GM18520 (cell line): ENCODE measurements around the gene TEKT2.

Source experiments
- ATAC-seq: cut with Tn5 transposase; IDR thresholded peaks from one replicate; pipeline ENCODE4 v1.9.1; 2021; ENCODE audit not compliant: unreplicated experiment

The TEKT2 gene

DNA sequence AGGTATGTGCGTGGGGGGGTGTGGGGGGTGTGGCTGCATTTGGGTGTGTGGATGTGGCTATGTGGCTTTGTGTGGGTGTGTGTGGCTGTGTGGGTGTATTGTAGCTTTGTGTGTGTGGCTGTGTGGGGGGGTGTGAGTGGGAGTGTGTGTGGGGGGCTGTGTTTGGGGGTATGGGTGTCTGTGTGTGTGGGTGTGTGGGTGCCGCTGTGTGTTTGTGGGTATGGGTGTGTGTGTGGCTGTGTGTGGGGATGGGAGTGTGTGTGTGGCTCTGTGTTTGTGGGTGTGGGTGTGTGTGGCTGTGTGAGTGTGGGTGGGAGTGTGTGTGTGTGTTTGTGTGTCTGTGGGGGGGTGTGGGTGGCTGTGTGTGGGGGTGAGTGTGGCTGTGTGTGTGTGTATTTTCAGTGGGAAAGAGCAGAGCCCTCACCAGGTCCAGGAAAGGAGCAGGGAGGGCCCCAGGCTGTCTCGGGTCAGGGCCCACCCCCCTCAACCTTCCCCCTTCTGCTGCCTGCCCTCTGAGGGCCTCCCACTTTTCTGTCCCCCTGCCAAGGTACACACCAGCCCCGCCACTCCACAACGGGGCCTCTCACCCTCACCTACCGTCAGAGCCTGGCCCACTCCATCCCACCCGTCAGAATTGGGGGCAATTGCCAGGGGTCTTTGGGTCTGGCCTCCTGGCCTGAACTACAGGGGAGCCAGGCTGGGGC lies 43.1 kb downstream of the TEKT2 start:
- no peak for ATAC-seq

DNA sequence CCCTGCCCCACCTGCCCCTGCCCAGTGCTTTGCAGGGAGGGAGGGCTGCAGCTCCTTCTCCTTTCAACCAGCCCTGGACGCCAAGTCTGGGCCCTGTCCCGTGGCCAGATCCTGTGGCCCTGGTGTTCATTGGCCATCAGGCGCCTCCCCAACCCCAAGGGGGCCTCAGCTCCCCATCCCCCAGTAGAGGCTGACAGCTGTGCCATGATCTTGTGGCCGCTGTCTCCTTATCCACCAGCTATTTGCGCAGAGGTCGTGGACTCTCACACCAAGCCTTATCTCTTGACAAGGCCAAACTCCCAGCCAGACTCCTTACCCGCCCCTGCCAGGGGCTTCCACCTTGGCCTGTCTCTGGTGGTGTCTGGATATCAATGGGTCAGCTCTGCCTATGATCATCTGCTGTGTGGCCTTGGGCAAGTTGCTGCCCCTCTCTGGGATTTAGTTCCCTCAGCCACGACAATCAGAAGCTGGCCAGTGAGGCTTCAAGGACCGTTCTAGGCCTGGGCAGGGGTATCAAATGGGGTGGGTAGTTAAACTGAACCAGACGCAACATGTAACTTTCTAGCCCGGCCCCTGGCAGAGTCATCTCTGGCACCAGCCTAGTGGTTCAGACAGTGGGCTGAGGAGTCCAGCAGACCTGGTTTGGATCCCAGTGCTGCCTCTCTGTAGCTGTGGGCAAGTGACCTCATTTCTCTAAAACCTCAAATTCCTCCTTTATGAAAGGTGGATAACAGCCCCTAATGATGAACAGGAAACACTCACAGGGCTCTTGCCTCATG lies 44.4 kb downstream of the TEKT2 start:
- no peak for ATAC-seq

DNA sequence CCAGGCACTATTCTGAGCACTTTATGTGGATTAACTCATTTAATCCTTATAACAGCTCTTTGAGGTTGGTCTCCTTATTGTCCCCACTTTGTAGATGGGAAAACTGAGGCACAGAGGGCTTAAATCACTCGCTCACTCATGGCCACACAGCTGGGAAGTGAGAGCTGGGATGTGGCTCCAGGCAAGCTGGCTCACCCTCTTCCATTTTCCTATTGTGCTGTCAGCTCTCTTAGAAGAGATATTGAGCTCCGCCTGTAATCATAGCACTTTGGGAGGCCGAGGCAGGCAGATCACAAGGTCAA lies 45.0 kb downstream of the TEKT2 start:
- ATAC-seq, result no peak

DNA sequence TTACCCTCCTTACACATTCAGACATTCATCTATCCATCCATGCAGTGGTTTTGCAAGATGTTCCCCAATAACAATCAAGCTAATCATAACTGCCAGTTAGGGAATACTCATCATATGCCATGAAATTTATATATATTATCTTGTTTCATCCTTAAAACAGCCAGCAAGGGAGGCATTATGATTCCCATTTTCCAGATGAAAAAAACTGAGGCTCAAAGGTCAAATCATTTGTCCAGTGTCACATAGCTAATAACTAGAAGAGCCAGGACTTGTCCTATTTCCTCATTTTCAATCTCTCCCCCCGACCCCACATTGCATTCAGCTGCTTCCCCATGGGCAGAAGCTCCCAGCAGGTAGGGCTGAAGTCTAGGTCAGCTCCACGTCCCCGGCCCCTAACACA lies 48.1 kb downstream of the TEKT2 start:
- no peak for ATAC-seq

DNA sequence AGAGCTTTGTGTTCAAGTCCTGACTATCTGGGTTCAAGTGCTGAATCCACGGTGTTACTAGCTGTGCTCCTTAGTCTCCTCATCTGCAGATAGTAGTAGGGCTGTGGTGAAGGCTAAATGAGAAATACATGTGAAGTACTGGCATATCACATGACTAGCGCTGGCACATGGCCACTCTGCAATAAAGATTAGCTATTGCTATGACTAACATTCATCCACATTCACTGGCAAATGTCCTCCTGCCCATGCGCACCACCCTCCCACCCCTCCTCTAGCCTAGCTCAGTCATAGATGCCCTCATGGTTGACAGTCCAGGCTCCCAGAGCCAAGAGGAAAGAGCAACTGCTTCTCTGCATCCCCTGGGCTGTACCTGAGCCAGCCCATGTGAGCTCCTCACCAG lies 49.6 kb downstream of the TEKT2 start:
- ATAC-seq, result no peak

DNA sequence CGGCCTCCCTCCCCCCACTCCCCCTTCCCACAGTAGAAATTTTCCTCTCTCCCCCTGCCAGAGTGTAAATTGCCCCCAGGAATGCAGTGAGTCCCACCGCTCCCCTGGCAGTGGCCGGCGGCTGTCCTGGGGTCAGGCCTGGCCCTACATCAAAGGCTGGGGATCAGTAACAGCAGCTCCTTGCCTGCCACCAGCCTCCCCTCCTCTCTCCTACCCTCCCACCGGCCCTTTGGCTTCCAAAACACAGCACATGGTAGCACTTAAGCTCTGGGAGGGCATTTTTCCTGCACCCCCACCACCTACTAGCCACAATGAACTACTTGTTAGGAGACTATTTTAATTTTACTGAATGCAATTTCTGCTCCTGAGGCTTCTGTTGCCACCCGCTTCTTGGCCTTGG lies 50.1 kb downstream of the TEKT2 start:
- no peak for ATAC-seq

DNA sequence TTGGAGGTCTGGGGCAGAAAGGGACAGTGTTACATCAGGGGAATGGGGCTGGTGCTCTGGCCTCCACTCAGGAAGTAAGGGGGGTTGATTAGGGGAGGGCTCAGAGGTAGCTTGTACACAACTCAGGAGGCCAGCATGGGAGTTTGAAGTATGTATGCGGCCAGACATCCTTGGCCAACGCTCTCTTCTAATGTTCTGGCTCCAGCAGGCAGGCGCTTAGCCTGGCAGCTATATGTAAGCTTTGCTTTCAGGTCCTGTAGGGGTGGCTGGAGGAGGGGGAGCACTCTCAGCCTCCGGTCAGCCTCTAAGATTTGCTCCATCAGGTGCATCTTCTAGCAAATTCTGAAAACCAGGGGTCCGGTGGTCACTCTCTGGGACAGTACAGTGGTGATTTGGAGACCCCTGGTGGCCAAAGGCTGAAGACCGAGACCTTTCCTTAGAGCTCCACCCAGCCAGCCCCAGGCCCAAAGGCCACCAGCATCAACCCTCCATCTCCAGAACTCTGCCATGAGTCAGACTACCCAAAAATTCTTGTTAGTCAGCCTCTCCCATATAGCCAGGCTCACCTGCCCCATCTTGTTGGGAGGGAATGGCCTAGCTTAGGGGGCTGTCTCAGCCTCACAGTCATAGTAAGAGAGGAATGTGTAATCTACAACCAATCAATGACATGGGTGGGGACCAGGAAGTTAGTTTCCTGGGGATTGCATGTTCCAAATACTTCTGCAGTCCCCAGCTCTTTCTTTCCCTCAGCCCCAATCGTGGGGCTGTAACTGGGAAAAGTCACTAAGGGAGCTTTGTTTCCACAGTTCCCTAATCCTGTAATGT lies 50.8 kb downstream of the TEKT2 start:
- ATAC-seq, result no peak

DNA sequence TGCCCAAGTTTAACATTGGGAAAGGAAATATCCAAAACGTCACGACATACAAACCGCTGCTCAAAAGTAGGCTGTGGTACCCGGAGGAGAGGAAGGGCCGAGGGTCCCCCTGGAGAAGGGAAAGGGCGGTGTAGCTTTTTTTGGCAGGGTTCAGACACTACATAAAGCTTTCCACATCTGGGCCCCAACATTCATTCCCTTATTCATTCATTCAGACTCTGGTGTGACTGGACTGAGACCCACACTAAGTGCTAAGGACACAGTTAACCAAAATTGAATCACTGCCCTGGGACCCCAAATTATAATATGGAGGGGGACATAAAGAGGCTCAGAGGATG lies 51.4 kb downstream of the TEKT2 start:
- no peak for ATAC-seq

DNA sequence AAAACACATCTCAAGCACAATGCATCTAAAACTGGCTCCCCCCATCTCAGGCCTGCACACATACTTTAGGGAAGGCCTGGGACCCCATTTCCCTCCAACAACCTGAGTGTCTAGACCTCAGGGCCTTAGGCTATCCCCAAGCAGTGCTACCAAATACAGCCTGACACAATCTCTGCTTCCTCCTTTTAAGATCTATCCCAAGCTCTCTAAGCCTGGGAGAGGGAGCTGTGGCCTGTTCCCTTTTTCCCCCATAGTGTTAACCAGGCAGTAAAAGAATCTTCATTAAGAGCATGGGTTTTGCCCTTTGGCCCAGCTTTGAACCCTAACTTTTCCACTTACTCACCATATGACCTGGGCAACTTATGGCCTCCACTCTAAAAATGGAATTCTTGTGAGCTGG lies 51.9 kb downstream of the TEKT2 start:
- no peak for ATAC-seq

DNA sequence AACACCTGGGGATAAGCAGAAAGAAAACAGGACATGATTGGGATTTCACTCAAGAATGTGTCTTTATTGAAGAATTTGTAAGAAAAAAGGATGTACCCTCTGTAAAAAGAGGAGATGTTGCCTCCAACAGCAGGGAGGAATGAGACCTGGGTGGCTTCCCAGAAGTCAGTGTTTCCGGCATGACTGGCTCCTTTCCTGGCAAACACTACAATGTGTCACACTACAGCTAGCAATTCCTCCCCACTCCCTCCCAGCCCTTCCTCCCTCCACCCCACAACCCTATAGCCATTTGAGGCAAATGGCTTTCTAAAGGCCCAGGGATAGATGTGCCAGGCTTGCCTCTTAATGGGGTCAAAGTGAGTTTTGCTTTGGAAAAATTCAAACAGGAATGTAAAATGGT lies 52.6 kb downstream of the TEKT2 start:
- no peak for ATAC-seq

DNA sequence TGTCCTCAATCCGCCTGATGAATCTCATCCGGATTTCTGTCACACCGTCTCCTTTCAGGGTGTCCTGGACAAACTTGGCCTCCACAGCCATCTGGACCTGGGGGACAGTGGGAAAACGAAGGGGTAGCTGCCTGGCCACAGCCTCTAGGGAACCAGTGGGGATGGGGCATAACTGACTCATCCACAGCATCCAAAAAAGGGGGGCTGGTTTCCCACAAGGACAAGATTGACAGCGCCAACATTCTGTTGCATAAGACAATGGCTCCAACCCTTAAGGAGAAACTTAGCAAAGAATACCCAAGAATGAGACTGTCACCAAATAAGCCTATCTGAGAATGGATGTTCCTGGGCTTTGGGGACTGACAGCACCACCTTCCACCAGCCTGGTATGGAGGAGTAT lies 53.3 kb downstream of the TEKT2 start:
- no peak for ATAC-seq

DNA sequence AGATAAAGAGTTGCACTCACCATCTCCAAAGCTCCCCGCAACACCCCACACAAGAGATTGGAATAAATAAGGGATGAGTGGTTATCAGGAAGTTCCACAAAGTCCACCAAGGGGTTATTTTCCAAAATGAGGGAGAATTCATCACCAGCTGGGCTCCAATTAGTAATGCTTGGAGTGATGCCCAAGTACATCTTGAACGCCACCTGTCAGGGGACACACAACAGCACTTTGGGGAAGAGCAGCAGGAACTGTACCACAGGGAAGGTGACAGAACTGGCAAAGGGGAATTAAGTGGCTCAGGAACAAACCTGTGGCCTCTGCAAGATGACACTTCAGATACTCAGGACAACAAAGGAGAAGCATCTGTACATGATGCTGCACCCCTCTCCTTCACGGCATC lies 53.9 kb downstream of the TEKT2 start:
- no peak for ATAC-seq
